HG02610 (cell line): ENCODE measurements around the gene MATN3.
A peak's percentile ranks its signal among the peaks of the same experiment; 100 is the strongest.

ENCODE experiments used
- ATAC-seq: cut with Tn5 transposase; IDR thresholded peaks from one replicate; pipeline ENCODE4 v1.9.1; 2021; ENCODE audit warnings: mild to moderate bottlenecking, moderate library complexity; ENCODE audit not compliant: unreplicated experiment

The MATN3 gene

GRCh38 chr2:20005891-20006470 lies 6.5 kb downstream of the MATN3 start:
- ATAC-seq = no peak

GRCh38 chr2:20005067-20005627 lies 7.3 kb downstream of the MATN3 start:
- no peak for ATAC-seq

- ATAC-seq = no peak
Observed at GRCh38 chr2:20001361-20001863, 11.1 kb downstream of the MATN3 start.

- no peak for ATAC-seq
Observed at GRCh38 chr2:19993731-19994130, 18.7 kb downstream of the MATN3 start.

GRCh38 chr2:19991895-19992294 lies 20.6 kb downstream of the MATN3 start:
- no peak for ATAC-seq

GRCh38 chr2:19990416-19990728 lies 22.1 kb downstream of the MATN3 start:
- no peak for ATAC-seq

GRCh38 chr2:19989667-19990415 lies 22.6 kb downstream of the MATN3 start, which contains the start of gene WDR35:
TSS of gene WDR35 (minus strand) at chr2:19990105. CDS start at chr2:19990015, 90 bp downstream.
- ATAC-seq = peak; percentile 97

DNA sequence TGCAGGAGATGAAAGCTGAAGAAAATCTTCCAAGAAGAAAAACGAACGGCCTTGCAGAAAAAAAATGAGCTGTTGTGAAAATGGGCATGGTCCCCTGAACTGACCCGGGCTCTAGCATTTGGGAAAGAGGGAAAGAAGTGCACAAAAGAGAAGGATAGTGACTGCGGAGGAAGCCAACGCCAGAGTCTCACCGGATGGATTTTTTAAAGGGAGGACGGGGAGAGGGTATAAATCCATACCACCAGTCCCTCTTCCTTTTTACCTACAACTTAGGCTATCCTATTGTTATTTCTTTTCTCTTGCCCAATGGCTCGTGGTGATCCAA lies 23.2 kb downstream of the MATN3 start:
- no peak for ATAC-seq

GRCh38 chr2:19988600-19988999 lies 23.9 kb downstream of the MATN3 start:
- ATAC-seq = no peak

GRCh38 chr2:19987936-19988335 lies 24.5 kb downstream of the MATN3 start:
- ATAC-seq = peak; percentile 61

DNA sequence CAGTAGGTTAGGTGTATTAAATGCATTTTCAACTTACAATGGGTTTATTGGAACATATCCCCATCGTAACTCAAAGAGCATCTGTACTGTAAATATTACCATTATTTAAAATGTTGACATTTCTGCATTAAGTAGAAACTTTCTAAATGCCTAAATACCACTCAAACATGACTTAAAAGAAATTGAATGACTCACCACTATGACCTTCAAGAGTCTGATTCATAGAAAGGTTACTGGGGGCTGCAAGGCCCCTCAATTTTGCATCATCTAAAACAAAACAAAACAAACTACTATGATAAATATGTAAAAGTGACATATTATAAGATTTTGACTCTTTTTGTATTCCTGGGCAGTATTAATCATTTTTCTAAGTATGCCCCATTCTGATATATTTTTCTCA lies 30.2 kb downstream of the MATN3 start:
- no peak for ATAC-seq

- no peak for ATAC-seq
Observed at GRCh38 chr2:19979932-19980331, 32.5 kb downstream of the MATN3 start.

DNA sequence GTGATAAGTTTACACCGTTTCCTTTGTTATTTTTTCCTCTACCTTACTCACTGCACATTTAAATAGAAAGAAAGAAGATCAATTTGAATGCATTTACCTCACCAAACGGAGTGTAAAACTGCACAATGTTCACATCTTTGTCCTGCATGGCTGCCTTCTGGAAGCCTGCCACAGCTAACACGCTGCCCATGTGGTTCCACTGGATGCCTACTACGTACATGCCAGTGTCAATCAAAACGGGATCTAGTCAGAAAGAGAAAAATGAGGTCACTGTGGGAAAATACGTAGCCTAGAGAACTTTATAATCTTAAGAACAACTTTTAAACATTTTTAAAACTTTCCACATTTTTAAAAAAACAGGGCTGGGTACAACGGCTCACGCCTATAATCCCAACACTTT lies 39.0 kb downstream of the MATN3 start:
- no peak for ATAC-seq

GRCh38 chr2:19971691-19972090 lies 40.8 kb downstream of the MATN3 start:
- ATAC-seq = no peak

DNA sequence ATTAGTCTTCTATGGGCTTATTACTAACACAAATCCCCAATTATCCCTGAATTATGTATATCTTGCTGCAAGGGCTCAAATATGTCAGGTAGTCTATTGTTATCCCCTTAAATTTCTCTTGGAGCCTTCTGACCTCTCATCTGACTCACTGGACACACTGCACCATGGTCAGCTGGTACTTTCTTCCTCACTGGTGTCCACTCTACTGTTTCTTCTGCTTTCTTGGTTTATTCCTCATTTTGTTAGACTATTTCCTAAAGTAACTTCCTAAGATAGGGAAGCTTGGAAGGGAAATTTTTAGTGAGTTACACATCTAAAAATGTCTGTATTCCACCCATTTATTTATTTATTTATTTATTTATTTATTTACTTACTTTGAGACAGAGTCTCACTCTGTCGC lies 49.1 kb downstream of the MATN3 start:
- no peak for ATAC-seq

DNA sequence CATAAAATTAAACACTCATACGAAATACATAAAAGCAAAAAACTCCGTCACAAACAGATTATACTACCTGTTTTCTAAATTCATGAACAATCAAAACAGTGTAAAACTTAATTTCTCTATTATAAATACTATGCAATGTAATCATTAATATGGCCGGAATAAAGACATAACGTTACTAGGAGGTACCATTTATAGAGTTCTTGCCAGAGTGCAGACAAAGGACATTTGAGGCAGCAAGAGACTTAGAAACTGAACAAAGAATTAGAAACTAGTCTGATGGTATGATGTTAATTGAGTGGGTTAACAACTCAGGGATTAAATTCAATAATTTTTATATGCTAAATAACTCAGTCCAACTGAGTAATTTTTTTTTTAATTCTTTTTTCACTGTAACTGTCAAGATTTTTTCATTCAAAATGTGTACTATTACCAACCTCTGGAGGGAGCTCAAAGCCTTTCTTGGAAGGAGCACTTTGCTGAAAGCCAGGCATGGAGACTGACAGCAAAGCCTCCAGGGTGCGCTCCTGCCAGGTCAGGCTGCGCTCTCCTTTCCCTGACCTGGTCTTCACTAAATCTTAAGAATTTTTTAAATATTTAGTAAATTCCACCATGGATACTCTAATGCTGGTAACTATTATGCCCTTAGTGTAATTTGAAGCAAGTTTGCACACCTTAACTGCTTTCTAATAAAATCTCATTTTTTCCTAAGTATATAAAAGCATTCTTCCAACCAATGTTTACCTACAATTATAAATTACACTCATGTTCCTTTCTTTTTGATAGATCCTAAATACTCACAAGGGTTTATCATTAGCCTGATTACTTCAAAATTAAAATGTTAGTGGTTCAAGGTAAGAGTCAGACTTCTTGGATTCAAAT lies 56.7 kb downstream of the MATN3 start:
- ATAC-seq = peak; percentile 85

DNA sequence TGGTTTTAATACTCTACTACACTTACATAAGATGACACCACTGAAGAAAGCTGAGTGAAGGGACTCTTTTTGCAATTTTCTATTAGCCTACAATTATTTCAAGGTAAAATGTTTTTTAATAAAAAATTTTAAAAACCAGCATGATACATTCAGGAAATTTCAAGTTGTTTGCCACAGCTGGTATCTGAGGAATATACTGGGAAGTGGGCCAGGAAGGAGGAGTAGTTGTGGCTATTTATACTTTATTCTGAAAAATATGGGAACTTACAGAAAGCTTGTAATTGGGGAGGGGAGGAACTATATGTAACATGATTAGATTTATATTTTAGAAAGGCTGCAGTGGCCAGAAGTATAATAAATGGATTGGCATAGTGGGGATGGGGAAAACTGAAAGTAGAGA lies 63.4 kb downstream of the MATN3 start:
- no peak for ATAC-seq

DNA sequence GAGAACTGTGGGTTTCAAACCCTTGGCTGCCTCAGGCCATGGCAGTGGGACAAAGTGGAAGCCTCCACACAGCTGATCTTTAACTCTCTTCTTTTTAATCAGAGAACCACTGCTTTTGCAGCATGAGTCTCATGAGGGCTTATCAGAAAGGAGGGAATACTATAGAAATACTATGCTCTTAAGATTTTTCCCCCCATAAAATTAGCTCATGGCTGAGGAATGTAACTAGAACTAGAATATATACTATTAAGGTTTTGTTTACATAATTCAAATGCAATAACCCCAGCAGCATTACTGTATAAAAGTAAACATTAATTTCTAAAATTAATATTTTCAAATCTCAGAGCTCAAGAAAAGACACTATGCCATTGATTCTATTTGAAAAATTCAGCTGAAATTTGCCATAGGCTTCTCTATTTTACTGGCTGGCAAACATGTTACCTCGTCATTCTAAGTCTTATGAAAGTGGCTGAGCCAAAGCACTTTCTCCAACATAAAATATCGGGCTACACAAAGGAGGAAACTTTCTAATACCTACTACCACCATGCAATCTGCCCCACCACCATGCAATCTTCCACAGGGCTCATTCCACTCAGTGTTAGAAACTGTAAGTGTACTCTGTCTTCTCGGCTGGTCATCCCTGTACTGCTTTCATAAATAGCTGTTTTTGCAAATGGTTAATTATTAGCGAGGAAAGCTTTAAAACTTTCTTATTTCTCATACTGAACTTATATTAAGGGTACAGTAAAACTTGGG lies 65.1 kb downstream of the MATN3 start:
- ATAC-seq = no peak

DNA sequence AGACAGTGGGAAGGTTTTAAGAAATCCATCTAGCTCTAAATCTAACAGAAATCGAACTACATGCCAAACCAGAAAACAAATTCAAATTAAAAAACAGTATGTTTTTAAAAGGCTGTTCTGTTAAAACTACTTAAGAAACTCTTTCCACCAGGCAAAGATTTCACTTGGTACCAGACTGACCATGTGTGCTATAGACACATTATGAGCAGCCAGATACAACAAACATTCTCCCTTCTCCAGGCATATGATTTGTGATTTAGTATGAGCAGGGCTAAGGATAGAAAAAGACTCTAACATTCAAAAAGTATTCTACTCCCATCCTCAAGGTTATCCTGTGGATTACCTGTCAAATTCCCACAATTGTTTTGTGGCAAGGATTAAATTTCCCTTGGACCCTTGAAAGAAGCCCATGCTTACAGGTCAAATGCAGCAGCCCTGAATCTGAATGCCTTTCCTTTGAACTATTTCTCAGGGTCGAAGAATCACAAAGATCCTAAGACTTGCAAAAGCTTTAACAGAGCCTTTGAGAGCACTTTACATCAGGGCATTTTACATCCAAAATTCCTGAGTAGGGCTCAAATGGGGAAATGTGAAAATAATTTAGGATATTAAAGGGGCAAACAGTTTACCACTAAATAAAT lies 68.1 kb downstream of the MATN3 start:
- ATAC-seq = no peak

DNA sequence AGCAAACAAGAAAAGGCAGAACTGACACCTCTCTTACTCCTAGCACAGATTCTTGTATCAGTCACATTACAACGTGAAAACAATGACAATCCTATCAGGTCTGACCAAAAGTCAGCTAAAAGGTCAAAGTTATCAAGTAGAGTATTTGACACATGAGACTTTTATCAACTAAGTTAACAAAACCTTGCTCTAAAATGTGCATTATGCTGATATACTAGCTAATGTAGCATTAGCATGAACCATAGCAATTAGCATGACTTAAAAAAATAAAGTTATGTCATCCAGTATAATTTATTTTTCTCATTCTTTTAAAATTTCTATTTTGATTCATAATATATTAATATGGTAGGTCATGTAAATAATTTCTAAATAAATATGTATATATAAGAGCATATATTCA lies 69.3 kb downstream of the MATN3 start:
- no peak for ATAC-seq
